OCI-LY7 (cell line): Measurements from ENCODE around the gene CSTB. TPM values are rescaled to one million over a fixed set of nuclear protein-coding genes. Genes with fewer than 3 reads are reported as not detected.

Experiments
- BruUV-seq: library from RNA; stranded (reverse); fragments of 400-500 nt; replicated peaks from 2 replicates; lab custom pipeline; 2021; lab: Mats Ljungman, UMichigan
- CTCF ChIA-PET: fragments of 300-600 bp; sonication (Branson Sonifier 250); formaldehyde crosslinking; loops from one replicate; lab custom pipeline; 2022; ENCODE audit warnings: antibody characterized with exemption; ENCODE audit not compliant: unreplicated experiment; lab: Charles Lee
- POLR2A ChIA-PET: fragments of 300-600 bp; sonication (Branson Sonifier 250); formaldehyde crosslinking; loops from one replicate; lab custom pipeline; 2022; ENCODE audit warnings: antibody characterized with exemption; lab: Charles Lee
- DNase-seq: peaks from one replicate; pipeline ENCODE4 v3.0.0-alpha.2; 2015; ENCODE audit warnings: low spot score
- H2AFZ ChIP-seq: fragments of 200-600 bp; sonication (generic), shearing (Covaris generic); 2 replicates; pipeline ENCODE4 v1.6.1; 2014; ENCODE audit warnings: mild to moderate bottlenecking, antibody characterized with exemption, low read length, moderate library complexity
- H3K27ac ChIP-seq: fragments of 200-600 bp; sonication (generic); 2 replicates; pipeline ENCODE4 v1.5.1; 2014; ENCODE audit warnings: mixed run types, low read depth, mild to moderate bottlenecking, moderate library complexity, low read length, inconsistent platforms; ENCODE audit not compliant: poor library complexity, severe bottlenecking
- H3K36me3 ChIP-seq: fragments of 200-600 bp; sonication (generic); 2 replicates; pipeline ENCODE4 v1.6.1; 2014; ENCODE audit warnings: mild to moderate bottlenecking, antibody characterized with exemption, low read length, moderate library complexity, mixed read lengths; ENCODE audit not compliant: insufficient read depth
- H3K4me1 ChIP-seq: fragments of 200-600 bp; sonication (generic); 2 replicates; pipeline ENCODE4 v1.5.1; 2014; ENCODE audit warnings: mild to moderate bottlenecking, low read length; ENCODE audit not compliant: insufficient read depth, poor library complexity, severe bottlenecking
- H3K4me2 ChIP-seq: fragments of 200-600 bp; sonication (generic); 2 replicates; pipeline ENCODE4 v1.6.1; 2014; ENCODE audit warnings: mild to moderate bottlenecking, low read length
- H3K4me3 ChIP-seq: fragments of 200-600 bp; sonication (generic); 2 replicates; pipeline ENCODE4 v1.5.1; 2014; ENCODE audit warnings: mild to moderate bottlenecking, low read depth, low read length; ENCODE audit not compliant: poor library complexity, severe bottlenecking
- H3K79me2 ChIP-seq: fragments of 200-600 bp; sonication (generic); 2 replicates; pipeline ENCODE4 v1.6.1; 2016; ENCODE audit warnings: low read depth, mild to moderate bottlenecking, low read length, moderate library complexity, mixed read lengths; ENCODE audit not compliant: insufficient read depth
- H3K9me2 ChIP-seq: fragments of 200-600 bp; sonication (generic); 2 replicates; pipeline ENCODE4 v1.6.1; 2016; ENCODE audit warnings: mild to moderate bottlenecking, low read length, mixed read lengths; ENCODE audit not compliant: insufficient read depth
- H3K9me3 ChIP-seq: fragments of 200-600 bp; sonication (generic); 2 replicates; pipeline ENCODE4 v1.6.1; 2014; ENCODE audit warnings: mild to moderate bottlenecking, mixed run types, low read length, mixed read lengths
- H4K20me1 ChIP-seq: fragments of 200-600 bp; sonication (generic); 2 replicates; pipeline ENCODE4 v1.6.1; 2014; ENCODE audit warnings: mild to moderate bottlenecking, antibody characterized with exemption, low read length, moderate library complexity, mixed read lengths; ENCODE audit not compliant: insufficient read depth
- CTCF ChIP-seq: fragments of 200-600 bp; sonication (generic); conservative IDR thresholded peaks from 2 replicates; pipeline ENCODE4 v1.5.1; 2014; ENCODE audit warnings: mild to moderate bottlenecking, antibody characterized with exemption, low read length, moderate library complexity, mixed read lengths
- EZH2phosphoT487 ChIP-seq: fragments of 200-600 bp; sonication (generic); IDR thresholded peaks from 2 replicates; pipeline ENCODE4 v1.6.1; 2018; ENCODE audit warnings: low read depth, borderline replicate concordance, mild to moderate bottlenecking, mixed run types, antibody characterized with exemption, low read length, moderate library complexity, mixed read lengths
- intact Hi-C: fragments of 100-400 bp; cut with micrococcal nuclease; formaldehyde crosslinking; loops from one replicate; pipeline ENCODE4 v1.10.0; 2022; ENCODE audit not compliant: unreplicated experiment
- total RNA-seq, 2 experiments: library from RNA; depleted of rRNA in 1 of 2; stranded (reverse); fragments of >200 nt in 1 of 2; shearing (Covaris generic) in 1 of 2; gene quantifications; 2 replicates each; pipeline ENCODE4 v1.2.3, GENCODE V29; 2014 to 2022

CSTB gene
- total RNA-seq, 2 experiments from 2014 or later, result 15.6 to 33.3 TPM

DNA sequence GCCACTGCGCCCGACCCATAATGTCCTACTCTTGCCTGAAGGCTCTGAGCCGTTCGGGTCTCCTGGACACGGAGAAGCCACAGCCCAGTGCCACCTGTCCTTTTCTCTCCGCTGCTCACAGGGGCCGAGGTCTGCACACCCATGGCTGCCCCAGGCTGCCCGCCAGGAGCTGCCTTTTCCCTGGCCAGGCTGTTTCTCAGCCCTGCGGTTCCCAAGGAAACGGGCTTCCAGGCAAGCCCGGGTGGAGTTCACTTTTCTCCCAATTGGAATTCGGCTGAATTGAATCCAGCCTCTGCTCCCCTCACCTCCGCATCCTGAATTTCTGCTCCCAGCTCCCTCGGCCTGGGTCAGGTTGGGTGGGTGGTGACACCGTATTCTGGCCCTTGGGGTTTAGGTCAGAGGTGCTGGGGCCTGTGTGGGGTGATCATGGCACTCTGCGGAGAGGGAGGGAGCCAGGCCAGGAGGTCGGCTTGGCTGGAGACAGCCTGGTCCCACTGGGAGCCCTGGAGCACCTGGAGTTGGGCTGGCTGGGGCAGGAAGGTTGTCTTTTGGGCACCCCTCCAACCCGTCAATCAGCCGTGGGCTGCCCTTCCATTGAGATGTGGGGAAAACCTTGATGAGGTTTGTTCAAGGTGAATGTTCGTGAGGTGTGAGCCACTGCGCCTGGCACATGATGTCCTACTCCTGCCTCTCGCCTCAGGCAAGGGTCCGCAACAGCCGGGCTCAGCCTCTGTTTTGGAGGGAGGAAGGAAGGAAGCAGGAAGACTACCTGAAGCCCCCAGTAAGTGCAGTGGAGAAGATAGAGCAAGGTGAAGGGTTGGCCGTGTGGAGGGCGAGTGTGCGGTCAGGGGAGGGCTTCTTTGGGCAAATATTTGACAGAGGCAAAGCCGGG is 38.4 kb upstream of the CSTB start:
- Histone ChIP-seq H3K9me2 (no peaks in the 10 kb centered on the region), H3K27ac (no peak overlapping the region), H3K9me3 (no peaks in the 10 kb centered on the region), H3K4me1 (peaks cover 42% of the 10 kb centered on the region), H3K4me3 (no peak overlapping the region), H3K79me2 (no peaks in the 10 kb centered on the region), H3K36me3 (no peaks in the 10 kb centered on the region), H4K20me1 (no peaks in the 10 kb centered on the region), H3K4me2 (no peak overlapping the region), H2AFZ (no peak overlapping the region)
- DNase-seq, result no peak
- TF ChIP-seq EZH2phosphoT487 (no peak), CTCF (no peak)
- intact Hi-C loops, result no loop called here
- POLR2A ChIA-PET, result no interaction called here
- BruUV-seq, result no TSS peak
- CTCF ChIA-PET, result no interaction called here

- intact Hi-C loops, result no loop called here
- no peak overlapping the region for H3K27ac ChIP-seq
- H3K4me3 ChIP-seq, result no peak overlapping the region
- ChIA-PET POLR2A (no interaction called here), CTCF (no interaction called here)
- BruUV-seq, result no TSS peak
- DNase-seq, result no peak
- no peak overlapping the region for H2AFZ ChIP-seq
- no peaks in the 10 kb centered on the region for H4K20me1 ChIP-seq
- no peaks in the 10 kb centered on the region for H3K79me2 ChIP-seq
- H3K36me3 ChIP-seq, result no peaks in the 10 kb centered on the region
- H3K9me2 ChIP-seq, result no peaks in the 10 kb centered on the region
- no peak overlapping the region for H3K4me2 ChIP-seq
- no peak for TF ChIP-seq EZH2phosphoT487
- no peak for TF ChIP-seq CTCF
- peaks cover 44% of the 10 kb centered on the region for H3K4me1 ChIP-seq
- H3K9me3 ChIP-seq, result no peaks in the 10 kb centered on the region
These were observed 37.5 kb upstream of the CSTB start for GRCh38 chr21:43813656-43813980.

DNA sequence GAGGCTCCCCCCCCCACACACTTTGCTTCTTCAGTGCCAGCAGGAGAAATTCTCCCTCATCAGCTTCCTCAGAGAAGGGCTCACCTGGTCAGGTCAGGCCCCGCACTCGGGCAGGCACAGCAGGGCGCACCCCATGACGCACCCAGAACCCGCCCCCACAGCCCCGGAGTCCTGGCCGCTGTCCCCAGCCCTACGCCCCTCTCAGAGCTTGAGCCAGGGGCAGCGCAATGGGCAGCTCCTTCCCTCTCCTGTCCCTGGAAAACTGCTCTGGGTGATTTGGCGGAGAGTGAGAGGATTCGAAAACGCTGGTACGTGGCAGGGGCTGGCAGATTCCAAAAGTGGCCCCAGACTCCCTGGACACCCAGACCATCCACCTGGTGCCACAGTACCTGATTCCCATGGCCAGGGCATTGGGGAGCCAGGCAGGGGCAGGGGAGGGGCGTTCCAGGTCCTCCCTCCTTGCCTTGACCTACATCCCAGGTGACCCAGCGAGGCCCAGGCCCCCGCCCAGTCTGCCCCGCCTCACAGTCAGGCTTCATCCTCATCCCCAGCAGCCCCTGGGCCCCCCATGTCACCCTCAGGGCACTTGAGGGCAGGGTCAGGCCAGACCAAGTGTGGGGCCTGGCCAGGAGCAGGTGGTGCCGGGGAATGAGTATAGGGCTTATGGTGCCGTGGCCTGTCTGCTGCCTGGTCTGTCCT is 37.0 kb upstream of the CSTB start:
- Histone ChIP-seq H2AFZ (no peak overlapping the region), H3K36me3 (no peaks in the 10 kb centered on the region), H3K4me3 (no peak overlapping the region), H4K20me1 (no peaks in the 10 kb centered on the region), H3K9me3 (no peaks in the 10 kb centered on the region), H3K4me1 (peaks cover 44% of the 10 kb centered on the region), H3K4me2 (no peak overlapping the region), H3K79me2 (no peaks in the 10 kb centered on the region), H3K9me2 (no peaks in the 10 kb centered on the region), H3K27ac (no peak overlapping the region)
- POLR2A ChIA-PET, result no interaction called here
- no peak for TF ChIP-seq CTCF
- TF ChIP-seq EZH2phosphoT487, result no peak
- BruUV-seq, result no TSS peak
- intact Hi-C loops, result no loop called here
- no peak for DNase-seq
- CTCF ChIA-PET, result no interaction called here
